HG03575 (cell line): ENCODE data around the gene DPYD.

Experiments used
- ATAC-seq: cut with Tn5 transposase; IDR thresholded peaks from one replicate; pipeline ENCODE4 v1.9.1; 2021; ENCODE audit not compliant: unreplicated experiment, insufficient number of reproducible peaks, low FRiP score; ENCODE audit errors: extremely low read depth

DPYD gene

DNA sequence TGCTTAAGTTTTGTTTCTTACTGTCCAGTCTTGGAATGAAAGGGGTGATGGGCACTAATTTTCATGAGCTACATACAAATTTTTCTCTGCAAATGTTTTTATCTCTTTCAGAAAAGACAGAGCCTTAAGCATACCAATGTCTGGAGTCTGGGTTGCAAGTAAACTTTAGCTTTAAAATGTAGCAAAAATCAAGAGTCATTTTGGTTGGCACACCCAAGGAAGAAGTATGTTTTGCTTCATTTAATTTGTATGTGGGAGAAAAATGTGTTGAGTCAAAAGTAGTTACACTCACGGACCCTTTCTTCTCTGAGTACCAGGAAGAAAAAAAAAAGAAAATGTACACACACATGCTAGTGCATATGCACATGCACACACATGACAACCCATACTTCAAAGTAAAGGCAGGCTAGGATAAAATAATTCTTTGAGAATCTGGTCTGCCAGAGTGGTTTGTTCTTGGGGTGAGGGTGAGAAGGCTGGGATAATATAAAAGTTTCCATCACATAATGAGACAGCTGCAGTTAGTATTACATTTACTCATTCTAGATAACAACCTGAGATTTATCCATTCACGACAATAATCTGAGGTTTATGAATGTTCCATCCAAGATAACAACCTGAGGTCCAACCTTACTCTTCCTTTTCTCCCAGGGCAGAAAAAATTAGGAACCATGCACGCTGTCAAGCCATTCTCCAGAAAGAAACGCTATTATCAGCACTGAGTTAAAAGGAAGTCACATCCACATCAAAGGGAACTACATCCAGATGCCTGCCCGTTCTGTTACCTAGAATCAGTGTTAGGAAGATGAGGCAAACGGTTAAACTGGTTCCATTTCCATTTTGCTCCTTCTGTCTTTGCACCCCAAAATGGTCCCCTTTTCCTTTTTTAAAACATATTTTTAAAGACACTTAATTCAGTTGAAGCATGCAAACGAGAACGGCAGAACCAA lies 9.3 kb downstream of the DPYD start:
- no peak for ATAC-seq

- ATAC-seq: no peak
These were observed 11.6 kb downstream of the DPYD start for GRCh38 chr1:97909266-97909665.

DNA sequence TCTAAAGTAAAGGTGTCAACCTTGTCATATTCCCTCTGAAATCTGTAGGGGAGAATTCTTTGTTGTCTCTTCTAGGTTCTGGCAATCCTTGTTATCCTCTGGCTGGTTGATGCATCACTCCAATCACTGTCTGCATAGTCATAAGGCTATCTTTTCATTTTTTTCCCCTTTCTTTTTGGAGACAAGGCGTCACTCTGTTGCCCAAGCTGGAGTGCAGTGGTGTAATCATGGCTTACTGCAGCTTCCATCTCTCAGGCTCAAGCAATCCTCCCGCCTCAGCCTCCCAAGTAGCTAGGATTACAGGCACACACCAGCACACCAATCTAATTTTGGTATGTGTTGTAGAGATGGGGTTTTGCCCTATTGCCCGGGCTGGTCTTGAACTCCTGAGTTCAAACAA lies 12.9 kb downstream of the DPYD start:
- no peak for ATAC-seq

DNA sequence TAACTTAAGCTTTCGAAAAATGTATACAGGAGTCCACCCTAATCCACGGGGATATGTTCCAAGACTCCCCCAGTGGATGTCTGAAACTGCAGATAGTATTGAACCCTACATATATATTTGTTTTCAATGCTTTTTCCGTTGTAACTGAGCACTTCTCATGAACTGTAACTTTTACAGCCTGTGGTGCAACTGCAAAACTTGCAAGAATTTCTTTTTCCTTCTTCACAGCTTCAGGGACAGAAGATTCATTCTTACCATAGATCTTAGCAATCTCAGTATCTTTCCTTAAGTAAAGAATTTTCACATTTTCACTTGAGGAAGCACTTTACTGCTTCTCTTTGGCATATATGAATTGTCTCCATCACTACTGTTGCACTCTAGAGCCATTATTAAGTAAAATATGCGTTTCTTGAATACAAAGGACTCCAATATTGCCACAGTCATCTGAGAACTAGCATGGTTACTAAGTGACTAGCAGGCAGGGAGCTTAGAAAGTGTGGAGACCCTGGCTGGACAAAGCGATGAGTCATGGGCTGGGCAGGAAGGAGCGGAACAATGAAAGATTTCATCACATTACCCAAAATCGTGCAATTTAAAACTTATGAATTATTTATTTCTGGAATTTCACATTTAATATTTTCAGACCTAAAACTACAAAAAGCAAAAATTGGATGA lies 14.1 kb downstream of the DPYD start:
- ATAC-seq: no peak

DNA sequence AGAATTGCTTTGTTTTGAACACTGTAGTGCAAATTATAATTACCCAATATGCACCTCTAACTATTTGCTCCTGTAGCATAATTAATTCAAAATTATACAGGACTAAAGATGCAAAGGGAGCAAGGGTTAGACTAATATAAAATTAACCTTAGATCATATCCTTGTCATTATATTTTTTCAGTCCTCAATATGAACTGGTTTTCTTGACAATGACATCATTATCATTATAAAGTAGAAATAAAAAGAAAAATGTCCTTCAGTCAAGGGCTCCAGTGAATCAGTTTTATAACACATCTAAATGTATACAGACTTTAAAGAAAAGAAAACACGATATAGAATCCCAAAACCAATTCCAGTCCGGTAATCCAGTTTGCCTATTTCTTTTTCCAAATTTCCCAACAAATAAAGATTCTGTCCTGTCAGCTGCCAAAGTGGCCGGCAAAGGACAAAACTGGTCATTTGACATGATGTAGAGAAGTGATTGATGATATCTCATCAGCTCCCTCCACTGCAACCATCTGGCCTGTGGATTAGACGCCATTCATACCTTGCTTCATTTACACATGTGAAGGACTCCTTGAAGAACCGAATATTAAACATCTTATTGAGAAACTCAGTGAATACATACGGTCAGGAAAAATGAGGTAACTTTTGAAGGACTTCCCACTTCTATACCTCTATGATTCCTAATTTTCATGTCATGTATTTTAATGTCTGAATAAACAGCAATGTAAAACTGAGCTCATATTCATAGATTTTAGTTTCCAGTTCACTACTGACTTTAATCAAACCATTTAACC lies 15.5 kb downstream of the DPYD start:
- no peak for ATAC-seq

- no peak for ATAC-seq
These were observed 16.3 kb downstream of the DPYD start for GRCh38 chr1:97904534-97904933.

DNA sequence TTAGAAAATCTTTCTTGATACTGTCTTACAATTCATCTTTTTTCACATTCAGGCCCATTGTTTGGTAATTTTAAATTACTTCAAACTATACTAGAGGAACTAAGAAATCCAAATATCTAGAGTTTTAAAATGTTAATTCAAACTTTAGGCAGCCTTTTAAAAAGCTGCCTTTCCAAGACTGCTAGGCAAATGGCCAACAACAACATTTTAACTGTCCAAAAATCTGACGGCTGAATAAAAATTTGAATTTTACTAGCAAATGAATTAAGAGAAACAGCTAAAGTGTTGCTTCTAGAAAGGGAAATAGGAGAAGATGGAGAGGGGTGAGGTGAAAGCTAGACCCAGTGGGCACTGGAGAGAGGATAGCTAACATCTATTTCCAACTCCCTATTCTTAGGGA lies 17.2 kb downstream of the DPYD start:
- ATAC-seq: no peak

DNA sequence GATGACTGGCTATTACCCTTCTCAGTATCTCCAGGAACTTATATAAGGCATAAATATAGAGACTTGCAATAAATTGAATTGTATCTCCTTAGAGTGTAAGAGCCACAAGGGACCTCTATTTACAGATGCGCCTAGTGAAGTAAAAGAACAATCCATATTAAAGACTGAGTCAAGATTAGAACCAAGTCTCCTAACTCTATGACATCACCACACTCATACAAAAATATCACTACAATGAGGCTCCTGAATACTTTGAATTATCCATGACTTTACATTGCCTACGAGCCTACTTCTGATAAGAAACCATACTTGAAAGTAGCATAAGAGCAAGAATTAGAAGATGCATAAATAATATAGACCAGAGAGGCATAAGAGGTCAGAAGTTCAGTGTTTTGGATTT lies 18.8 kb downstream of the DPYD start:
- ATAC-seq: no peak

DNA sequence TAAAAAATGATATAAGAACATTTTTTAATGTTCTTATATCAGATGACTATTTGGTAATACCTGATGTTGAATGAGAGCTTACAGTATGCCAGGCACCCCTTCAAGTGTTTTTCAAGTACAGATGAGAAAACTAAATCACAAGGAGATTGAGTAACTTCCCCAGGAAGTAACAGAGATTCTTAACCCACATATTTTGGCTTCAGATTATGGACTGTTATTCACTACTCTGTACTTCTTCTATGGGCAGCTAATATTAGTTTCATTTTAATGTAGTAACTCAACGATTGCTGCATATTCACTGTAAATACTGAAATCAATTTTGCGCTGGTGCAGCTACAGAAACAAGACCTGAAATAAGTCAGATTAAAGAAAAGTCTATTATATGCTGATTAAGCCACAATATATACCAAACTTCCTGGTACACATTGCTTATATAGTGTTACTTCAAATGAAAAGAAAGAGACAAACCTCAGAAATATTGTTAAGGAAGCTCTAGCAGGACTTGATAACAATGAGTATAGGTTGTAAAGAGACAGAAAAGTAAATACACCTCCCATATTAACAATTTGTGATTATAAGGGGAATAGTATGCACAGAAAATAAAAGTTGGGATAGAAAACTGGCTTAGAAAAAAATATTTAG lies 19.7 kb downstream of the DPYD start:
- no peak for ATAC-seq

- no peak for ATAC-seq
These were observed 21.9 kb downstream of the DPYD start for GRCh38 chr1:97898948-97899347.

GRCh38 chr1:97895278-97895677 lies 25.6 kb downstream of the DPYD start:
- no peak for ATAC-seq

DNA sequence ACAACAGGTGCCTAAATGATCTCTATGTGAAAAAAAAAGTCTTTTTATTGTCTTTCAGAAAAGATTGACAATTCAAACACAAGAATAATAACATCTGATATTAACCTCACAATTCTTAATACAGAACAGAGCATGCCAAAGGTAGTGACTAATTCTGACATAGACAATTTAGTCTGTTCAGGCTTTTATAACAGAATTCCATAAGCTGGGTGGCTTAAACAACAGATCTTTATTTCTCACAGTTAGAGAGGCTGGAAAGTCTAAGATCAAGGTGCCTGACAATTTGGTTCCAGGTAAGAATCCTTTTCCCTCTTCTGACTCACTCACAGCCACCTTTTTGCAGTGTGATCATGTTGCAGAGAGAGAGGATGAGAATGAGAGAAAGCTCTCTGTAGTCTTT lies 27.0 kb downstream of the DPYD start:
- ATAC-seq: no peak

DNA sequence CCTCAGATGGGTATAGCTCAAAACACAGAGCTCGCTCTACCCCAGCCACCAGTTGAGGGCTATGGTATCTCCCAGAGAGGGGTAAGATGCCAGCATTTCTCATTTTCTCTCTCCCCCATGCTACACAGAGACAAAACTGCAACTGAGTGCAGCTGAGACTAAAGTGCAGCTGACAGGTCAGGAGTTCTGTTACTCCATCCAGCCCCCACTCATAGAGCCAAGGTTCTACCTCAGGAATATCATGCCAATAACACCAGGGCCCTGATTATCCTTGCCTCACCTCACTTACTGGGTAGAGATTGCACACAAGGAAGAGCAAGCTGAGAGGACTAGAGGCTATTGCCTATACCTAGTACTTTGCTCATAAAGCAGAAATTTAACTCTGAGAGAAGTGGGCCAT lies 34.6 kb downstream of the DPYD start:
- ATAC-seq: no peak

DNA sequence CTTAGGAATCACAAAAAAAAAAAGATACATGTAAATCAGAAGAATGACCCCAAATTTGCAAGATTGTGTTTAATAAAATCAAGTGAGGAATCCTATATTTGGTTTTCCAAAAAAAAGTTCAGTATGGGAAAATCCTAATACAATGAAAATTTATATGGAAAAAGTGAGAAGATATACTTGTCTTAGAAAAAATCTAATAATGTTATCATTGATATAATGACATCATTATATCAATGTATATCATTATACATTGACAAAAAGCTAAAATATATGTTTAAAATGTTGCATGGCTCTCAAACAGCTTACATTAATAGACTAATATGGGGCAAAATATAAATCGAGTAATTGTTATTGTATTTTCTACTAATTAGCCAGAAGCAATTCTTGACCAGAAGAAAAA lies 37.0 kb downstream of the DPYD start:
- no peak for ATAC-seq

- ATAC-seq: no peak
These were observed 43.5 kb downstream of the DPYD start for GRCh38 chr1:97877307-97877706.

DNA sequence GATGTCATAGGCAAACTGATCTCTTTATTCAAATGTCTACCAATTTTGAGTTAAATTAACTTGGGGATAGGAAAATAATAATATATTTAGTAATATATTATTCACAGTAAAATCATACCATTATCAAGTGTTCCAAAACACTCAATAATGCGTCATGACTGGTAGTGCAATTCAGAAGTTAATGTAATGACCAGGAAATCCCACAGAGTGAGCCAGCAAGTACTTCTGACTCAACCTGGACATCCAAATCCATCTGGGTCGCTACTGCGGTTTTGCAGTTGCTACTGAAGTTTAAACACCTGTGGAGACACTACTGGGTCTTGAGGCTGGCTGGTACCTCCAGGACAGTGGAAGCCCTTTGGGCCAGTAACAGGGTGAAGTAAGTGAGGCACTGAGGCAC lies 44.8 kb downstream of the DPYD start:
- no peak for ATAC-seq

GRCh38 chr1:97870589-97870988 lies 50.2 kb downstream of the DPYD start:
- no peak for ATAC-seq

DNA sequence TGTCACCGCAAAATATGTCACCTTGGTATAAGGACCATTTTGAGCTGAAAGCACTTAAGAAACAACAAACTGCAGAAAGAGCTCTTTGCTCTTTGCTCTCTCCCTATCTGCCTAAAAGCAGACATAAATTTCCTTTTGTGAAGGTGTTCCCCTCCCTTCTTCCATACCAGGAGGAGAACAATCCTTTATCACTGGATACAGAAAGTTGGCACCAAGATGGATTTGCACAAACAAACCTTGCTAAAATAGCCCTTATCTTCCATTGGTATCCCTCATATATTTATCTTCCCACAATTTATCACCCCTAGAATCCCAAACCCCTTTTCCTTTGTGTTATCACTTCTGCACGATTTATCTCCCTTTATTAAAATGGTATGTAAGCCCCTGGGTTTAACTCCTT lies 51.4 kb downstream of the DPYD start:
- ATAC-seq: no peak

GRCh38 chr1:97867127-97867526 lies 53.7 kb downstream of the DPYD start:
- ATAC-seq: no peak
